CD4-positive, alpha-beta T cell treated with Interleukin-6 at 100 ng/mL for 8 hours (primary cell): Measurements from ENCODE around the gene OR10H5.

ENCODE experiments used
- DNase-seq: peaks from one replicate; pipeline ENCODE4 v3.0.0-alpha.2; 2020; ENCODE audit warnings: mixed read lengths, low spot score

The OR10H5 gene

DNA sequence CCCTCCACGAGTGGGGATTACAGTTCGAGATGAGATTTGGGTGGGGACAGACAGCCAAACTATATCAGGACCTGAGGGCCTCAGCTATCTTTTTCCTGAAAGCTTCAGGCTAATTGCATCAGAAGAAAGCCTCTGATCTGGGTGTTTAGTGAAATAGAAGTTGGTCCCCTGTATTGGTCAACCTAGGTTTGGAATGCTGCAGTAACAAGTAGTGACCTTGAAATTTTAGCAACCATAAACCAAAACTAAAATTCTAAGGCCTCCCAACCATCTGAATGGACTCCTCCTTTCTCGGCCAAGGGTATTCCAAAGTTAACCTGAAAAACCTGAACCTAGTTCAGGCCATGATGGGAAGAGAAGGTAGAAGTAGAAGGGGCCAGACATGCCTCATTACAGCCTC is 62.9 kb downstream of the OR10H5 start:
- no peak for DNase-seq
